GM20000 (cell line): Measurements from ENCODE around the gene RC3H2.
"Not testable (repeated sequence)": the region's sequence is repeated elsewhere in the genome, so short reads cannot be mapped to it uniquely, and the experiment has no call there.

Experiments used
- DNase-seq: peaks from one replicate; pipeline ENCODE4 v3.0.0; 2012; ENCODE audit warnings: low spot score
- CTCF ChIP-seq: IDR thresholded peaks from 2 replicates; pipeline ENCODE4 v1.5.1; 2012; ENCODE audit warnings: mild to moderate bottlenecking, control low read depth; ENCODE audit errors: extremely low read depth, missing control alignments

Gene RC3H2

GRCh38 chr9:122848256-122848943, 56.8 kb downstream of the RC3H2 start:
- no peak for DNase-seq
- TF ChIP-seq CTCF = no peak

- no peak for TF ChIP-seq CTCF
- DNase-seq = no peak
Measured at GRCh38 chr9:122846371-122846940, 58.7 kb downstream of the RC3H2 start.

DNA sequence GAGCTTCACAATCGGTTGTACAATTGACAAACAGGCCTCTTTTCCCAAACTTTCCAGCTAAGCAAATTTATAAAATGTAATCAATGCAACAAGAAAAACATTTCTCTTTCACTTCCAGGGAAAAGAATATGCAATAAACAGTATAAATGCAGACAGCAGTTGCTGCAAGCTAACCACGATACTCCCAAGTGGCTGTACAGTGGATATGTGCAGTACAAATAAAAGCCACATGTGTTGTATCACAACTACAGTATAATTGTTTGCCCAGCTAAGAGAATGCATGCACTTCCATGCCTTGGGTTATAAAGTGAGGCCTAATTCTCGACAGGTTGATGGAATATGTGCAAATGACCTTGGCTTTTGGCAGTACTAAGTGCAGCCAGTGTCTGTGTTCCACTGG, 60.0 kb downstream of the RC3H2 start:
- TF ChIP-seq CTCF = no peak
- DNase-seq = no peak

GRCh38 chr9:122844137-122844536, 61.0 kb downstream of the RC3H2 start:
- TF ChIP-seq CTCF = no peak
- DNase-seq = no peak

- TF ChIP-seq CTCF = no peak
Measured at GRCh38 chr9:122841501-122841900, 63.7 kb downstream of the RC3H2 start.

GRCh38 chr9:122838441-122838840, 66.7 kb downstream of the RC3H2 start:
- DNase-seq = not testable (repeated sequence)

More at GRCh38 chr9:122841501-122841900, 63.7 kb downstream of the RC3H2 start:
- DNase-seq = no peak

DNA sequence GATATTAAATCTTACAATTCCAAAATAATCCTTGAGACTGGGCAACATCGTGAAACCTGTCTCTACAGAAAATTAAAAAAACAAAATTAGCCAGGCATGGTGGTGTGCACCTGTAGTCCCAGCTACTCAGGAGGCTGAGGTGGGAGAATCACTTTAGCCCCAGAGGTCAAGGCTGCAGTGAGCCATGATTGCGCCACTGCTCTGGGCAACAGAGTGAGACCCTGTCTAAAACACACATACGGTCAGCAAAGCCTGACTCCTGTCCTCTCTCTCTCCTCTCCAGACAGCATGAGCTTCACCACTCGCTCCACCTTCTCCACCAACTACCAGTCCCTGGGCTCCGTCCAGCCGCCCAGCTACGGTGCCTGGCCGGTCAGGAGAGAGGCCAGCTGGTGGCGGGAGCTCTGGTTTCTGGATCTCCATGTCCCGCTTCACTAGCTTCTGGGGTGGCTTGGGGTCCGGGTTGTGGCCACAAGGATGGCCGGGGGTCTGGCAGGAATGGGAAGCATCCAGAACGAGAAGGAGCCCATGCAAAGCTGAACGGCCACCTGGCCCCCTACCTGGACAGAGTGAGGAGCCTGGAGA, 67.8 kb downstream of the RC3H2 start:
- TF ChIP-seq CTCF = no peak
- DNase-seq = no peak
